Neural progenitor cell (in vitro differentiated cells): Measurements from ENCODE around the gene NCKAP5.
"Not testable (repeated sequence)": the region's sequence is repeated elsewhere in the genome, so short reads cannot be mapped to it uniquely, and the experiment has no call there.

Experiments used
- CTCF ChIP-seq: fragments of 200-600 bp; sonication (generic); IDR thresholded peaks from 2 replicates; pipeline ENCODE4 v1.5.1; 2017; ENCODE audit warnings: antibody characterized with exemption, mild to moderate bottlenecking
- EZH2 ChIP-seq: fragments of 200-600 bp; sonication (generic); IDR thresholded peaks from 2 replicates; pipeline ENCODE4 v1.6.1; 2017; ENCODE audit warnings: antibody characterized with exemption, mild to moderate bottlenecking, moderate library complexity
- EZH2phosphoT487 ChIP-seq: fragments of 200-600 bp; sonication (generic); IDR thresholded peaks from 2 replicates; pipeline ENCODE4 v1.6.1; 2017; ENCODE audit warnings: antibody characterized with exemption

GRCh38 chr2:132809962-132810361, 758.3 kb downstream of the NCKAP5 start:
- not testable (repeated sequence) for TF ChIP-seq CTCF, EZH2, EZH2phosphoT487
